ENCODE data around the gene ARID3A.

DNA sequence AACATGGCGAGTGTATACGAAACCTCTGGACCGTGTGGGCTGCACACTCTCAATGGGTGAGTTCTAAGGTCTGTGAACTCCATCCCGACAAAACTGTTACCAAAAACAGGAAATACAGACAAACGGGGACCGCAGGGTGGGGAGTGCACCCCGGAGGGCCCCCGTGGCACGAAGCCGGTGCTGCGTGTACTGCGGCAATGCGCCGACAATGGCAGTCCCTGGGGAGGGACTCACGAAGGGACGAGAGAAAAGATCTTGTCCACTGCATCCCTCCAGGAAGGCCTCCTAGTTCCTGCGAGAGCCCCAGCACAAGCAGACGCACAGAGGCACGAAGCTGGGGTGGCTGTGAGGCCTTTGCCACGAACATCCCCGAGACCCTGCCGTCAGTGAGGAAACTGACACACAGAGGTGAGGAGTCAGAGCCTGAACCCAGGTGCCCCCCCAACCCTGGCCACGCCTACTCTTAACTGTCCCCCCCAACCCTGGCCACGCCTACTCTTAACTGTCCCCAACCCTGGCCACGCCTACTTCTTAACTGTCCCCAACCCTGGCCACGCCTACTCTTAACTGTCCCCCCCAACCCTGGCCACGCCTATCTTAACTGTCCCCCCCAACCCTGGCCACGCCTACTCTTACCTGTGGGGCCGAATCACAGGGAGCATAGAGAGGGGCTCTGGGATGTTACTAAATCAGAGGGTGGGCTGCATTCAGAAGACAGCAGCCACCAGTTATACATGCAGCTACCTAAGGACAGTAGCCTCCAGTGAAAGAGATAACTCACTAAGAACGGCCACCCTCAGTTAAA is 37.1 kb upstream of the ARID3A start:
- TF ChIP-seq, protein P1, sequence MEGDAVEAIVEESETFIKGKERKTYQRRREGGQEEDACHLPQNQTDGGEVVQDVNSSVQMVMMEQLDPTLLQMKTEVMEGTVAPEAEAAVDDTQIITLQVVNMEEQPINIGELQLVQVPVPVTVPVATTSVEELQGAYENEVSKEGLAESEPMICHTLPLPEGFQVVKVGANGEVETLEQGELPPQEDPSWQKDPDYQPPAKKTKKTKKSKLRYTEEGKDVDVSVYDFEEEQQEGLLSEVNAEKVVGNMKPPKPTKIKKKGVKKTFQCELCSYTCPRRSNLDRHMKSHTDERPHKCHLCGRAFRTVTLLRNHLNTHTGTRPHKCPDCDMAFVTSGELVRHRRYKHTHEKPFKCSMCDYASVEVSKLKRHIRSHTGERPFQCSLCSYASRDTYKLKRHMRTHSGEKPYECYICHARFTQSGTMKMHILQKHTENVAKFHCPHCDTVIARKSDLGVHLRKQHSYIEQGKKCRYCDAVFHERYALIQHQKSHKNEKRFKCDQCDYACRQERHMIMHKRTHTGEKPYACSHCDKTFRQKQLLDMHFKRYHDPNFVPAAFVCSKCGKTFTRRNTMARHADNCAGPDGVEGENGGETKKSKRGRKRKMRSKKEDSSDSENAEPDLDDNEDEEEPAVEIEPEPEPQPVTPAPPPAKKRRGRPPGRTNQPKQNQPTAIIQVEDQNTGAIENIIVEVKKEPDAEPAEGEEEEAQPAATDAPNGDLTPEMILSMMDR (IDR thresholded peaks at IDR 0.05), result no peak
- no peak for TF ChIP-seq POLR2A (IDR thresholded peaks at IDR 0.05)
